ENCODE results near the gene WDR20. TPM values are rescaled to one million over a fixed set of nuclear protein-coding genes. Genes with fewer than 3 reads are reported as not detected.

Gene WDR20
- total and polyA plus RNA-seq, 2 of the 4 experiments (the other 2 are of a cell fraction): 20.3 to 27.4 TPM

DNA sequence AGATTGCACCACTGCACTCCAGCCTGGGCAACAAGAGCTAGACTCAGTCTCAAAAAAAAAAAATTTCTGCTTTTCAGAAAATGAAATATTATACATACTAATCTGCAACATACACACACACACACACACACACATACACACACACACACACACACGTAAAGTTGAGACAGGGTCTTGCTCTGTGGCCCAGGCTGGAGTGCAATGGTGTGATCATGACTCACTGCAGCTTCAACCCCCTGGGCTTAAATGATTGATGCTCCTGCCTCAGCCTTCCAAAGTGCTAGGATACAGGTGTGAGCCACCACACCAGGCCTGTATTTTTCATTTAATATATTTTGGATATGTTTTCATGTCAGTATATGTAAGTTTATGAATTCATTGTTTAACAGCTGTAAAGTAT is 18.8 kb upstream of the WDR20 start:
- in situ Hi-C loops (cut with MboI; ENCODE audit: low sequenced_read_pairs): no loop called here
- no peak overlapping the region for H3K4ac ChIP-seq (ENCODE audit: low read depth, low read length)
- H2AK5ac ChIP-seq (ENCODE audit: low read depth, low read length): no peak overlapping the region
- dilution Hi-C loops (cut with HindIII; ENCODE audit: low sequenced_read_pairs, unreplicated experiment): no loop called here
- no peak overlapping the region for H2AFZ ChIP-seq (replicated peaks; ENCODE audit: low read length, poor library complexity)
- no peak overlapping the region for H3K4me2 ChIP-seq (ENCODE audit: low read depth, low read length)
- H3K4me1 ChIP-seq (ENCODE audit: control insufficient read depth, insufficient read depth, low read length): no peaks in the 10 kb centered on the region
- DNase-seq (no peak), ATAC-seq (ENCODE audit: low read depth) (no peak)
- no peak overlapping the region for H2BK15ac ChIP-seq (ENCODE audit: low read depth, low read length)
- no peak overlapping the region for H3K23ac ChIP-seq (ENCODE audit: low read depth, low read length)
- no peak overlapping the region for H2BK5ac ChIP-seq (ENCODE audit: low read depth, low read length, poor library complexity, severe bottlenecking)
- no peak overlapping the region for H3K9ac ChIP-seq (ENCODE audit: low read depth, low read length)
- H3K18ac ChIP-seq (ENCODE audit: low read depth, low read length): no peak overlapping the region
- H3K9me3 ChIP-seq (ENCODE audit: control insufficient read depth, insufficient read depth, low read length): peaks cover 2% of the 10 kb centered on the region; the same call in 1 of the 2 replicates
- no peak for TF ChIP-seq NFE2L2 (IDR thresholded peaks at IDR 0.05; ENCODE audit: low read depth, low read length)
- TF ChIP-seq, protein P1, sequence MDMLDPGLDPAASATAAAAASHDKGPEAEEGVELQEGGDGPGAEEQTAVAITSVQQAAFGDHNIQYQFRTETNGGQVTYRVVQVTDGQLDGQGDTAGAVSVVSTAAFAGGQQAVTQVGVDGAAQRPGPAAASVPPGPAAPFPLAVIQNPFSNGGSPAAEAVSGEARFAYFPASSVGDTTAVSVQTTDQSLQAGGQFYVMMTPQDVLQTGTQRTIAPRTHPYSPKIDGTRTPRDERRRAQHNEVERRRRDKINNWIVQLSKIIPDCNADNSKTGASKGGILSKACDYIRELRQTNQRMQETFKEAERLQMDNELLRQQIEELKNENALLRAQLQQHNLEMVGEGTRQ (IDR thresholded peaks at IDR 0.05; ENCODE audit: low read depth, low read length): no peak
- TF ChIP-seq MAFK (IDR thresholded peaks at IDR 0.05; ENCODE audit: low read depth, low read length): no peak
- no peak for TF ChIP-seq SMC3 (IDR thresholded peaks at IDR 0.05; ENCODE audit: low read depth, low read length)
- no peak for TF ChIP-seq POLR2A (IDR thresholded peaks at IDR 0.05; ENCODE audit: low read depth, low read length)
- no peak for TF ChIP-seq MAZ (IDR thresholded peaks at IDR 0.05; ENCODE audit: borderline replicate concordance, low read depth, low read length)
- TF ChIP-seq BHLHE40 (IDR thresholded peaks at IDR 0.05; ENCODE audit: low read depth, low read length): no peak
- no peak for TF ChIP-seq RFX5 (IDR thresholded peaks at IDR 0.05; ENCODE audit: low read depth, low read length)
- no peak for TF ChIP-seq FOS (IDR thresholded peaks at IDR 0.05; ENCODE audit: low read depth, low read length)
- no peak for TF ChIP-seq CHD1 (IDR thresholded peaks at IDR 0.05; ENCODE audit: low read depth, low read length)
- TF ChIP-seq CEBPB (IDR thresholded peaks at IDR 0.05; ENCODE audit: low read depth, low read length): no peak
- TF ChIP-seq, protein P2, sequence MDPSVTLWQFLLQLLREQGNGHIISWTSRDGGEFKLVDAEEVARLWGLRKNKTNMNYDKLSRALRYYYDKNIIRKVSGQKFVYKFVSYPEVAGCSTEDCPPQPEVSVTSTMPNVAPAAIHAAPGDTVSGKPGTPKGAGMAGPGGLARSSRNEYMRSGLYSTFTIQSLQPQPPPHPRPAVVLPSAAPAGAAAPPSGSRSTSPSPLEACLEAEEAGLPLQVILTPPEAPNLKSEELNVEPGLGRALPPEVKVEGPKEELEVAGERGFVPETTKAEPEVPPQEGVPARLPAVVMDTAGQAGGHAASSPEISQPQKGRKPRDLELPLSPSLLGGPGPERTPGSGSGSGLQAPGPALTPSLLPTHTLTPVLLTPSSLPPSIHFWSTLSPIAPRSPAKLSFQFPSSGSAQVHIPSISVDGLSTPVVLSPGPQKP (IDR thresholded peaks at IDR 0.05; ENCODE audit: borderline replicate concordance, low read depth, low read length): no peak
- TF ChIP-seq, protein P3, sequence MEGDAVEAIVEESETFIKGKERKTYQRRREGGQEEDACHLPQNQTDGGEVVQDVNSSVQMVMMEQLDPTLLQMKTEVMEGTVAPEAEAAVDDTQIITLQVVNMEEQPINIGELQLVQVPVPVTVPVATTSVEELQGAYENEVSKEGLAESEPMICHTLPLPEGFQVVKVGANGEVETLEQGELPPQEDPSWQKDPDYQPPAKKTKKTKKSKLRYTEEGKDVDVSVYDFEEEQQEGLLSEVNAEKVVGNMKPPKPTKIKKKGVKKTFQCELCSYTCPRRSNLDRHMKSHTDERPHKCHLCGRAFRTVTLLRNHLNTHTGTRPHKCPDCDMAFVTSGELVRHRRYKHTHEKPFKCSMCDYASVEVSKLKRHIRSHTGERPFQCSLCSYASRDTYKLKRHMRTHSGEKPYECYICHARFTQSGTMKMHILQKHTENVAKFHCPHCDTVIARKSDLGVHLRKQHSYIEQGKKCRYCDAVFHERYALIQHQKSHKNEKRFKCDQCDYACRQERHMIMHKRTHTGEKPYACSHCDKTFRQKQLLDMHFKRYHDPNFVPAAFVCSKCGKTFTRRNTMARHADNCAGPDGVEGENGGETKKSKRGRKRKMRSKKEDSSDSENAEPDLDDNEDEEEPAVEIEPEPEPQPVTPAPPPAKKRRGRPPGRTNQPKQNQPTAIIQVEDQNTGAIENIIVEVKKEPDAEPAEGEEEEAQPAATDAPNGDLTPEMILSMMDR (conservative IDR thresholded peaks at IDR 0.05; ENCODE audit: low read depth, low read length): no peak
- no peak for TF ChIP-seq RCOR1 (IDR thresholded peaks at IDR 0.05; ENCODE audit: insufficient replicate concordance, low read length)
- no peak for TF ChIP-seq RAD21 (IDR thresholded peaks at IDR 0.05; ENCODE audit: low read length)
- no peak for TF ChIP-seq MXI1 (IDR thresholded peaks at IDR 0.05; ENCODE audit: borderline replicate concordance, low read depth, low read length)
- ChIA-PET CTCF (interaction anchor here (1.4 kb wide), 1 partner anchor 24 kb away, joined by 3 read pairs; no protein-coding TSS in a partner anchor), POLR2A (ENCODE audit: unreplicated experiment) (no interaction called here)
- no peak overlapping the region for H3K27ac ChIP-seq (ENCODE audit: insufficient read depth, low read length)
- no peaks in the 10 kb centered on the region for H3K9me1 ChIP-seq (ENCODE audit: insufficient read depth, low read length)
- no TSS peak for BruUV-seq (replicated peaks)
- no peaks in the 10 kb centered on the region for H3K36me3 ChIP-seq (ENCODE audit: control insufficient read depth, insufficient read depth, low read length)
- no peak overlapping the region for H4K8ac ChIP-seq (ENCODE audit: low read depth in 2 of 2, low read length in 2 of 2)
- H3K56ac ChIP-seq (ENCODE audit: extremely low read depth, insufficient read depth, low read length): no peak overlapping the region
- WGBS, 2 experiments (ENCODE audit: extremely low coverage in 2 of 2, insufficient read length in 1 of 2): no CpG with 5 or more reads among the region's 1 CpG
- H3K79me1 ChIP-seq (ENCODE audit: low read depth in 1 of 2, low read length in 2 of 2): no peaks in the 10 kb centered on the region
- H3K27me3 ChIP-seq (ENCODE audit: control insufficient read depth, insufficient read depth, low read length): no peaks in the 10 kb centered on the region
- H4K5ac ChIP-seq (ENCODE audit: low read depth, low read length): no peak overlapping the region
- H3K14ac ChIP-seq (replicated peaks; ENCODE audit: low read depth, low read length): no peak overlapping the region
- H4K91ac ChIP-seq (ENCODE audit: insufficient read depth, low read depth, low read length): no peak overlapping the region
- H2AK9ac ChIP-seq (replicated peaks; ENCODE audit: low read depth, low read length, poor library complexity): no peak overlapping the region
- no peak overlapping the region for H2BK20ac ChIP-seq (ENCODE audit: low read depth, low read length)
- H4K20me1 ChIP-seq (ENCODE audit: insufficient read depth, low read length): no peaks in the 10 kb centered on the region
- no peak overlapping the region for H2BK120ac ChIP-seq (ENCODE audit: low read depth, low read length)
- H3K4me3 ChIP-seq (ENCODE audit: insufficient read depth, low read depth, low read length): no peak overlapping the region
- intact Hi-C loops (cut with micrococcal nuclease): no loop called here
